Prostate gland (tissue), 2 donors: Measurements from ENCODE around the gene DERL3. TPM values are rescaled to one million over a fixed set of nuclear protein-coding genes. Genes with fewer than 3 reads are reported as not detected.

Experiments used
- DNase-seq: peaks from one replicate; pipeline ENCODE4 v3.0.0-alpha.2; 2019; ENCODE audit warnings: low spot score
- H3K27ac ChIP-seq, 2 donors: fragments of 200-600 bp; sonication (generic); 2 replicates each; pipeline ENCODE4 v1.5.1; 2017 to 2019
- H3K27me3 ChIP-seq: fragments of 200-600 bp; sonication (generic); replicated peaks from 2 replicates; pipeline ENCODE4 v1.5.1; 2019; ENCODE audit not compliant: insufficient read depth
- H3K36me3 ChIP-seq, 2 donors: fragments of 200-600 bp; sonication (generic); 1 replicate in 1 of 2; 2 replicates in 1 of 2; pipeline versions ENCODE4 v1.5.1 to v1.8.1; 2017 to 2019
- H3K4me1 ChIP-seq: fragments of 200-600 bp; sonication (generic); replicated peaks from 2 replicates; pipeline ENCODE4 v1.5.1; 2019
- H3K4me3 ChIP-seq, 2 donors: fragments of 200-600 bp; sonication (generic); 2 replicates each; pipeline ENCODE4 v1.5.1; 2017 to 2019
- H3K9me3 ChIP-seq: fragments of 200-600 bp; sonication (generic); 2 replicates; pipeline ENCODE4 v1.5.1; 2017
- POLR2A ChIP-seq: fragments of 450-650 bp; IDR thresholded peaks from one replicate; pipeline ENCODE4 v1.6.1; 2016; ENCODE audit warnings: antibody characterized with exemption, mild to moderate bottlenecking
- POLR2AphosphoS5 ChIP-seq: sonication (generic); formaldehyde crosslinking; IDR thresholded peaks from one replicate; pipeline ENCODE4 v1.6.1; 2017; ENCODE audit warnings: antibody characterized with exemption
- WGBS: methylation state at CpG from one replicate; pipeline ENCODE4 v1.1.5; 2018; 5-methylcytosine and 5-hydroxymethylcytosine counted together
- intact Hi-C: fragments of 100-400 bp; cut with DNase I; formaldehyde crosslinking; loops from one replicate; pipeline ENCODE4 v1.14.2; 2022
- total RNA-seq, 2 donors: library from RNA; depleted of rRNA; stranded (reverse); fragments of >200 nt; gene quantifications; one replicate each; pipeline ENCODE4 v1.1.0, GENCODE V29; 2016
- TF ChIP-seq, protein P1 (sequence below), 4 experiments: fragments of 200-600 bp in 2 of 4; fragments of 450-650 bp in 2 of 4; sonication (generic) in 2 of 4; IDR thresholded peaks; 1 replicate in 3 of 4; 2 replicates in 1 of 4; pipeline ENCODE4 v1.5.1; 2016 to 2019; ENCODE audit warnings: antibody characterized with exemption in 4 of 4, mild to moderate bottlenecking in 2 of 4, moderate library complexity in 2 of 4

The DERL3 gene
- total RNA-seq, 2 donors from 2014 or later: 6.9 TPM; not detected in 1

DNA sequence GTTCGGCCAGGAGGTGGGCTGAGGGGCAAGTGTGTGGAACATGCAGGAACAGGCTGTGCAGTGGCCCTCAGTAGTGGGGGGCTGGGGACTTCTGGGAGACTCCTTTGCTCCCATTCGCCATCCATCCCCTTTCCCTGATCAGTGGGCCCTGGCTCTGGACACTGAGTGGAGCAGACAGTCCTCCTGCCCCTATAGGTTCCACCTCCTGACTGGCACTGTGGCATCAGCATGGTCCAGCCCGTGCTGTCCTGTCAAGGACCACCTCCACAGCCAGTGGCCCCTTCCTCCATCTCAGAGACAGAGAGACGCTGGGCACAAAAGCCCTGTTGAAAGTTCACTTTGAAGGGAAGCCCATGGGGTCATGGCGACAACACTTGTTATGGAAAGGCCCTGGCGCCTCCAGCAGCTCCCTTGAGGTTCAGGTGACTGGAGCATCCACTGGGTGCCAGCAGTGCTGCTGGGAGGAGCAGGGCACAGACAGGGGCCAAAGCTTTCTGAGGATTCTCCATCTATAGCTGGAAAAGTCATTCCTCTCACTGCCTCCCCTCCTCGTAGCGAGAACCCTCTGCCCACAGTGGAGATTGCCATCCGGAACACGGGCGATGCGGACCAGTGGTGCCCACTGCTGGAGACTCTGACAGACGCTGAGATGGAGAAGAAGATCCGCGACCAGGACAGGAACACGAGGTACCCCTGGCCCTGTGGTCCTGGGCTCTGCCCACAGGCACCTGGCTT is 5.6 kb downstream of the DERL3 start:
- Histone ChIP-seq H3K9me3 (no peaks in the 10 kb centered on the region), H3K4me3 (no peak overlapping the region), H3K27ac (no peak overlapping the region), H3K36me3 (no peaks in the 10 kb centered on the region), H3K4me1 (peaks cover 5% of the 10 kb centered on the region), H3K27me3 (no peaks in the 10 kb centered on the region)
- no peak for DNase-seq
- TF ChIP-seq POLR2AphosphoS5 (no peak), POLR2A (no peak)
- TF ChIP-seq, protein P1, sequence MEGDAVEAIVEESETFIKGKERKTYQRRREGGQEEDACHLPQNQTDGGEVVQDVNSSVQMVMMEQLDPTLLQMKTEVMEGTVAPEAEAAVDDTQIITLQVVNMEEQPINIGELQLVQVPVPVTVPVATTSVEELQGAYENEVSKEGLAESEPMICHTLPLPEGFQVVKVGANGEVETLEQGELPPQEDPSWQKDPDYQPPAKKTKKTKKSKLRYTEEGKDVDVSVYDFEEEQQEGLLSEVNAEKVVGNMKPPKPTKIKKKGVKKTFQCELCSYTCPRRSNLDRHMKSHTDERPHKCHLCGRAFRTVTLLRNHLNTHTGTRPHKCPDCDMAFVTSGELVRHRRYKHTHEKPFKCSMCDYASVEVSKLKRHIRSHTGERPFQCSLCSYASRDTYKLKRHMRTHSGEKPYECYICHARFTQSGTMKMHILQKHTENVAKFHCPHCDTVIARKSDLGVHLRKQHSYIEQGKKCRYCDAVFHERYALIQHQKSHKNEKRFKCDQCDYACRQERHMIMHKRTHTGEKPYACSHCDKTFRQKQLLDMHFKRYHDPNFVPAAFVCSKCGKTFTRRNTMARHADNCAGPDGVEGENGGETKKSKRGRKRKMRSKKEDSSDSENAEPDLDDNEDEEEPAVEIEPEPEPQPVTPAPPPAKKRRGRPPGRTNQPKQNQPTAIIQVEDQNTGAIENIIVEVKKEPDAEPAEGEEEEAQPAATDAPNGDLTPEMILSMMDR (IDR thresholded peaks at IDR 0.05): no peak
- intact Hi-C loops: loop anchor here (10.0 kb wide), 1 partner anchor 398 kb away; no protein-coding TSS in a partner anchor
- 89% methylated on average over 16 of the region's 16 CpGs for whole genome bisulfite sequencing

DNA sequence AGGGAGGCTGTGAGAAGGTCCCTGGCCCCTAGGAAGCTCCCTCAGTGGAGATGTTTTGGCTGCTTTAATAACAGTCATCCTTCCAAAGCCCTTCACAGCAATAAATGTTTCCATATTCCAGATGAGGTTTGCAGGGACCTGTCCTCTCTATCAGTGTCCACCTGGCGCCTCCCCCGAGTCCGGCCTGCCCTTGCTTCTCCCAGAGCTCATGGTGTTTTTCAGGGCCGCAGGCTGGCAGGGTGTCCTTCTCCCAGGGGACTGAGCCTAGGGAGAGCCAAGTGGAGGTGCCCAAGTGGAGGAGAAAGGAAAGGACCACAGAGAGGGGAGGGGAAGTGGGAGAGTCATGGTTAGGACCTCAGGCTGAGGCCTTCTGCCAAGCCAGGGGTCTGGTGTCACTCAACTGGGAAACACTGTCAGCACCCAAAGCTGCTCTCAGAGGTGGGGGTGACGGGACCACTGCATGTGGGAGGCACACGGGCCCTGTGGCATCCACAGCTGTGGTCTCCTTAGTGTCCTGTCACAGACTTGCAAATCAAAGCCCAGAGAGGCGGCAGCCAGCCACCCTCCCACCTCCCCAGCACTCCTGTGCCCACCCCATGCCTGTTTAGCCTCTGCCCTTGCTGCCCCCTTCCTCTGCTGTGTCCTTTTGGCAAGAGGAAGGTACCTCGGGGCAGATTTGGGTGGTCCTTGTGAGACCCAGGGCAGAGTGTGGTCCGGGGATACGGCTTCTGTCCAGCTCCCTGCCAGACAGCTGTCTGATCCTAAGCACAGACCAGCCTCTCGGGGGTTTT is 6.4 kb downstream of the DERL3 start:
- DNase-seq: no peak
- H3K4me1 ChIP-seq: no peaks in the 10 kb centered on the region
- no peaks in the 10 kb centered on the region for H3K27me3 ChIP-seq
- whole genome bisulfite sequencing: 72% methylated on average over 11 of the region's 11 CpGs
- H3K9me3 ChIP-seq: no peaks in the 10 kb centered on the region
- H3K4me3 ChIP-seq: no peak overlapping the region
- H3K36me3 ChIP-seq: no peaks in the 10 kb centered on the region
- TF ChIP-seq POLR2A (no peak), POLR2AphosphoS5 (no peak)
- TF ChIP-seq, protein P1 (IDR thresholded peaks at IDR 0.05): no peak
- intact Hi-C loops: loop anchor here (10.0 kb wide), 1 partner anchor 398 kb away; no protein-coding TSS in a partner anchor
- H3K27ac ChIP-seq: no peak overlapping the region

DNA sequence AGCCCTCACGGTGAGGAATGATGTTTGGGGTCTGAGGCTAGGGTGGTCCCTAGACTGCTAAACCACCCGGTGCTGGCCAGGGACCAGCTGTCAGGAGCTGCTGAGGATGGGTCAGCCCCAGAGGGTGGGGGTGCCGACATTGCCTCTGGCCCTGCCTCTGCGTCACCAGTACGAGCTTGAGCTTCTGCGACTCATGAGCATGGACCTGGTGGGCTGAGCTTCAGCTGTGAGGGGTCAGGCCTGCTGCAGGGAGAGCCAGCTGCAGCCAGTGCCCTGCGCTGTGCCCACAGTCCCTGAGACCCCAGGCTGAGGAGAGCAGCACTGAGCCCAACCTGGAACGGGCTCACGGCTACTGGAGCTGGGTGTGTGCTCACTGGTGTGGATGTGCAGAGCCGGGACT is 7.0 kb downstream of the DERL3 start:
- H3K9me3 ChIP-seq: no peaks in the 10 kb centered on the region
- no peaks in the 10 kb centered on the region for H3K4me1 ChIP-seq
- no peak overlapping the region for H3K4me3 ChIP-seq
- TF ChIP-seq POLR2A (no peak), POLR2AphosphoS5 (no peak)
- TF ChIP-seq, protein P1 (IDR thresholded peaks at IDR 0.05): no peak
- H3K27ac ChIP-seq: no peak overlapping the region
- 85% methylated on average over 10 of the region's 10 CpGs for whole genome bisulfite sequencing
- intact Hi-C loops: loop anchor here (10.0 kb wide), 1 partner anchor 397 kb away; no protein-coding TSS in a partner anchor
- H3K27me3 ChIP-seq: no peaks in the 10 kb centered on the region
- no peaks in the 10 kb centered on the region for H3K36me3 ChIP-seq
- DNase-seq: no peak

DNA sequence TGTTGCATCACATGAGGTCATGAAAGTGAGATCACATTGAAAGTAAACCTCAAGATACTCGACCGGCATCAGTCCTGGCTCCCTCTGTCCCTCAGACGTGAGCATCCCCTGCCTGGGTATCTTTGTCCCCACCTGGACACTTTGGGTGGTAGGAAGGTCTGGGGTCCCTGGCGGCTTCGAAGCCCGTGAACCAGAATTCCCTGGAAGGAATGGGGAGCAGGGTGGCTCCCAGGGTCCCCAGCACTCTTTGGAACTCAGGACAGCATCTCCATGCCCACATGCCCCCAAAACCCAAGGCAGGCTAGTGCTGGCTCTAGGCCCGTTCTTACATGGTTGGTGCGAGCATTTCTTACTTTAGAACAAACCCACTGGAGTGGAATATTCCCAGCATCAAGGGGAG is 7.5 kb downstream of the DERL3 start:
- 87% methylated on average over 8 of the region's 8 CpGs for WGBS
- Histone ChIP-seq H3K36me3 (no peaks in the 10 kb centered on the region), H3K4me1 (no peaks in the 10 kb centered on the region), H3K9me3 (no peaks in the 10 kb centered on the region), H3K4me3 (no peak overlapping the region), H3K27ac (no peak overlapping the region), H3K27me3 (no peaks in the 10 kb centered on the region)
- no peak for DNase-seq
- intact Hi-C loops: loop anchor here (10.0 kb wide), 1 partner anchor 396 kb away; no protein-coding TSS in a partner anchor
- TF ChIP-seq POLR2A (no peak), POLR2AphosphoS5 (no peak)
- TF ChIP-seq, protein P1 (IDR thresholded peaks at IDR 0.05): no peak
